Skeletal muscle cell (primary cell): Measurements from ENCODE around the gene SLC29A4.
"Not testable (repeated sequence)": the region's sequence is repeated elsewhere in the genome, so short reads cannot be mapped to it uniquely, and the experiment has no call there.

Experiments
- DNase-seq: peaks from one replicate; pipeline ENCODE4 v3.0.0-alpha.2; 2010; ENCODE audit warnings: low read depth
- H3K4me3 ChIP-seq: 2 replicates; pipeline ENCODE4 v1.5.1; 2011; ENCODE audit warnings: low read depth, mild to moderate bottlenecking, control low read depth, low read length, moderate library complexity

The SLC29A4 gene

DNA sequence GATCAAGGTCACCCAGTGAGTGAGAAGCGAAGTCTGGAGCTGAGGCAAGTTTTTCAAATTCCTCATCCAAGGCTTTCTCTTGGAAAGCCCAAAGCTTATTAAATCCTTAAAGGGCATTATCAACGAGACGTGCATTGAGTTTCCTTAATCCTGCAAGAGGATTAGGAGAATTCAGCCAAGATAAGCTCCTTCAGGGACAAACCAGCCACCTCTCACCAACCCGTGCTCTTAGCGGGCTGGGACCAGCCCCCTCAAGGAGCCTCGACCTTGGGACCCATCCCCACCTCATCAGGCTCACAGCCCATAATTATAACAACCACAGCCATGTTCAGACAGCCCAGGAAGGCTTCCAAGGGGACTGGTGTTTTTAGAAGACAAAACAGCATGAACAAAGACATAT lies 12.0 kb upstream of the SLC29A4 start:
- H3K4me3 ChIP-seq: no peak overlapping the region
- no peak for DNase-seq

DNA sequence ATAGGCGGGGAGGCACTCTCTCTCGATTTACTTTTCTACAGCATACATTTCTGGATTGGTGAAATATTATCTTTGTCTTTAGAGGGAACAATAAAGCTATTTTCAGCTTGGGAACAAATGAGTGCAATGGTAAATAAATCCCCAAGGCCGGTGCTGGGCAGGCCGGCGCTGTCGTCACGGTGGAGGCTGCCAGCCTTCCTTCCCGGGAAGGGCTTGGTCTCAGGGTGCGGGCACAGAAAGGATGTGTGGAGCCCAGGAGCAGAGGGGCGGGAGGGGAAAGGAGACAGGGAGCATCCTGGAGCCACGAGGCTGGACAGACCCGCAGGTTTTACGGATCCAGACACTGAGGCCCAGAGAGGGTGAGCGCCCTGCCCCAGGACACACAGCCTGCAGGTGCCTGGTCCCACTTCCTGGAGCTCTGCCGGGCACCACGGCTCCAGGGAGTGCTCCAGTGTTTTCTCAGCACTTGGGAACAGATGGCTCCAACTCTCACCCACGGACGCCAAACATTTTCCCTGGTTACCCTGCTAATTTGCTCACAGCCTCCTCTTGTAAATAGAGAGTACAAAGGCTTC lies 8.8 kb upstream of the SLC29A4 start:
- H3K4me3 ChIP-seq, DNase-seq: not testable (repeated sequence)

DNA sequence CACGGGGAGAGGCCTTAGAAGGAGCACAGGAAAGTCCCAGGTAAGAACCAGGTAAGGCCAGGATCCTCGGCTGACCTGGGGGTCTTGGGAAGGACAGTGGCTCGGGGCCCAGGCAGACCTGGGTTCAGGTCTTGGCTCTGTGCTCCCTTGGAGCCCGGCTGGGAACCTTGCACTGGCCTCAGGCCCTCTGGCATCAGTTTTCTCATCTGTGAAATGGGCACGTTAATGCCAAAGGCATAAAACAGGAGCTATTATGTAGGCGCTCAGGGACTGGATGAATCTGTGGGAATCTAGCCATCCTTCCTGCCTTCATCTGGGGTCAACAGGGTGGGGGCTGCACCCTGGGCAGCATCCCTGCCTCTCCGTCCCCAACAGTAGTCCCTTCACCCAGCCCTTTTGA lies 8.3 kb upstream of the SLC29A4 start:
- no peak for DNase-seq
- H3K4me3 ChIP-seq: no peak overlapping the region

DNA sequence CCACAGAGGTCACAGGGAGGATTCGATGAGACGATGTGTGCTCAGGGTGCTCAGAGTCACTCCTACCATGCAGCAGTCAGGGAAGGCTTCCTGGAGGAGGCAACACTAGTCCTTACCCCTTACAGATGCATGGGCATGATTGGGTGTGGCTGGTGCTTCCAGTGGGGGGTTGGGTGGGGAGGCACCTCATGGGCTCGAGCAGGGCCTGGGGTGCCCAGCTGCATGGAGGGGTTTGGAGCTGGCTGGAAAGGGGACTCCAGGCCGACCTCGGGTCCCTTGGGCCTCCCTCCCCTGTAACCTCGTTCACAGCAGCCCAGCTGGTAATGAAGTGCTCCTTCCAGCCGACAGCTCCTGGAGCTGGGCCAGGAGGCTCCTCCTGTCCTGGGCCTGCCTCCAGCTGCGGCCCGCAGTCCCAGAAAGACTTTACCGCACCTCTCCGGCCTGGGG lies 7.7 kb upstream of the SLC29A4 start:
- H3K4me3 ChIP-seq, DNase-seq: not testable (repeated sequence)

DNA sequence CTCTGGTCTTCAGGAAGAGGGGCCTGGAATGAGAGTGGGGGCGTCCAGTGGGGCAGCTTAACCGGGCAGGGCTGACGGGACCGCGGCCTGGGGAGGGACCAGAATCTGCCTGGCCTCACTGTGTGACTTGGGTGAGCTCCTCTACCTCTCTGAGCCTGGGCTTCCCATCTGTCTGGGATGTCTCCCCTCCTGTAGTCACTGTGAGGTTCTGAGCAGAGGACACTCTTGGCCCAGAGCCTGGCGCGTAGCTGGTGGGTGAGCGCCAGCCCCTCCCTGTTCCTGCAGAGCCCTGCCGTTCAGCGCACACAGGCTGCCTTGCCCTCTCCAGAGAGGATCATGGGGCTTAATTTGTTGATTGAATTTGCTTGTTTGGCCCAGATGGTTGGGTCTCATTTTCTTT lies 7.2 kb upstream of the SLC29A4 start:
- not testable (repeated sequence) for H3K4me3 ChIP-seq, DNase-seq

DNA sequence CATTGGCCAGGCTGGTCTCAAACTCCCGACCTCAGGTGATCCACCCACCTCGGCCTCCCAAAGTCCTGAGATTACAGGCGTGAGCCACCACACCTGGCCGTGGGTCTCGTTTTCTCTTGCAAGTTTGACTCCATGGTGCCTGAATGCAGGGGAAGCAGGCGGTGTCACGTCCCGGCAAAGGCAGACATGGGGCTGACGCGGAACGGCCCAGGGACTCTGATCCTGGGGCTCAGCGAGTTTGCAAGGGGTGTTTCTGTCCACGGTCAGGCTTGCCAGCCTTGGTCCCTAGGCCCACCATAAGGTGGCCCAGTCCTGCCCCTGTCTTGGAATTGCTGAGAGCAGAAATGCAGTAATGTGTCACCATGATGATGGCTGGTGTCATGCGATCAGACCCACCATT lies 6.6 kb upstream of the SLC29A4 start:
- H3K4me3 ChIP-seq, DNase-seq: not testable (repeated sequence)

DNA sequence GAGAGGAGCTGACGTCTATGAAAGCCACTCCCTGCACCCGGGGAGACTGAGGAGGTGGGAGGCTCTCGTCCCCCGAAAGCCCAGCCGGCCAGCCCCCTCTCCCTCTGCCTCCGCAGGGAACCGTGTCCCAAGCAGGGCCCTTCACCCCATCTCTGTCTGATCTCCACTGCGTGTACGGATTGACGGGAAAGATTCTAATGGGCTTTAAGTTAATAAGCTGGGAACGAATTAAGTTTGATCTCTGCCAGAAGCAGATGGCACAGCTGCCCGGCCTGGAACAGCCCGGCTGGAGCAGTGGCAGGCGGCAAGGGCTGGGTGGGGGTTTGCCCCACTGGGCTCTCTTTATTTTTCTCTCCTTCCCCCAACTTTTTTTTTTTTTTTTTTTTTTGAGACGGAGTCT lies 6.1 kb upstream of the SLC29A4 start:
- no peak for DNase-seq
- H3K4me3 ChIP-seq: no peak overlapping the region

DNA sequence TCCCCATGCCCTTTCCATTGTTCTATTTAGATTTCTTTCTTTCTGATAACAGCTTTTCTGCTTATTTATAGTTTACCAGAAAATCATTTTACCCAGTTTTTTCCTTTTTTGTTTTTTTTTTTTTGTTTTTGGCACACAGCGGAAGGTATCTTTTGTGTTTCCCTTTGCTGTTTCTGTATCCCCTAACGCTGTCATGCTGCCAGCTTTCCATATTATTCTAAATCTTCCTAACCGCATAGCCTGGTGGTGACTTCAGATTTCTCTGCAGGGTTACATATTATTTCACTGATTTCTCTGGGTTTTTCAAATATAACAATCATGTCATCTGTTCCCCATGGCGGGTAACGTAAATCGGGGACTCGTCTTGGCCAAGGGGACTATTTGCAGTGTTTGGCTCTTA lies 4.0 kb upstream of the SLC29A4 start:
- DNase-seq: no peak
- H3K4me3 ChIP-seq: no peak overlapping the region

DNA sequence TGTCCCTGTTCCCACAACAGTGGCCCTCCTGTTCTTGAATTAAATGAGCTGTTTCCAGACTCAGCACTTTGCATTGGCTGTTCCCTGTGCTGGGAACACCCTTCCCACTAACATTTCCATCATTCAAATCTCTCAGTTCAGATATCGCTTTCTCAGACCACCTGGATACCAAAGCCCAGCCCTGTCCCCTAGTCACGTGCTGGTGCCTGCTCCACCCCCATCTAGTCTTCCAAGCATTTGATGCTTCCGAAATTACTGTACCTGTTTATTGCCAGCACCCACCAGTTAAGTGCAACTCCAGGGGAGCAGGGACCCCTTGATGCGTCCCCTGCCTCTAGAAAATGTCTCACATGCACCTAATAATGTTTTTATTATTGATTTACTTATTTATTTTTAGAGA lies 3.0 kb upstream of the SLC29A4 start:
- no peak overlapping the region for H3K4me3 ChIP-seq
- no peak for DNase-seq

DNA sequence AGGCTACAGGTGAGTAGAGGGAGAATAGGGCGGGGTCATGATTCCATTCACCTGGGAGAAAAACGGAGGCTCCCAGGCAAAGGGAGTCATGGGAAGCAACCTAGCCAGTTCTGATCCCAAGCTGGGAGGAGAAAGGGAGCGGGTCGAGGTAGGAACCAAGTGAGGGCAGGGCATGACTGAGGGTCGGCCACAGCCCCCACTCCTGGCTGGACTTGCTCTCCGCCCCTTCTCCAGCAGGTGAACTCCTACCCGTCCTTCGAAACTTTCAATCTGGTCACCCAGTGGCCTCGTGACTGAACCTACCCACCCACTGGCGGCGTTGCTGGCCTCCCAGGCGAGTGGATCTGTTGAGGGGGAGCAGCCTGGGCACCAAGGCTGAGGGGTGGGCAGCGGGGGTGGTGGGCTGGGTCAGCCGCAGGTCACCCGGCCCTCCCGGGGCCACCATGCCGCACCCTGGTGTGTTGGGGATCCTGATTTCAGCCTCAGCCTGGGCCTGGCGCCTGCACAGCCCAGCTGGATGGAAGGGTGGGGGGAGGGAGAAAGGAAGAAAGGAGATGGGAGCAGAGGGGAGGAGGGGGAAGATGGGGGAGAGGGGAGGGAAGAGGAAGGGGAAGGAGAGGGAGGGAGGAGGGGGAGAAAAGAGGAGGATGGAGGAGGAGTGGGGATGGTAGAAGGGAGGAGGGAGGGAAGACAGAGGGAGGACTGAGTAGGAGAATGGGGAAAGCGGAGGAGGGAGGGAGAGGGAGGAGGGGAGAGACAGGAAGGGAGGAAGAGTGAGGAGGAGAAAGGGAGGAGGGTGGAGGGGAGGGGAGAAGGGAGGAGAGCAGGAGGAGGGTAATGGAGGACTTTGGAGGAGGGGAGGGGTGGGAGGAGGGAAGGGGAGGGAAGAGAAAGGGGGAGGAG lies 894 bp upstream of the SLC29A4 start:
- DNase-seq, H3K4me3 ChIP-seq: not testable (repeated sequence)

DNA sequence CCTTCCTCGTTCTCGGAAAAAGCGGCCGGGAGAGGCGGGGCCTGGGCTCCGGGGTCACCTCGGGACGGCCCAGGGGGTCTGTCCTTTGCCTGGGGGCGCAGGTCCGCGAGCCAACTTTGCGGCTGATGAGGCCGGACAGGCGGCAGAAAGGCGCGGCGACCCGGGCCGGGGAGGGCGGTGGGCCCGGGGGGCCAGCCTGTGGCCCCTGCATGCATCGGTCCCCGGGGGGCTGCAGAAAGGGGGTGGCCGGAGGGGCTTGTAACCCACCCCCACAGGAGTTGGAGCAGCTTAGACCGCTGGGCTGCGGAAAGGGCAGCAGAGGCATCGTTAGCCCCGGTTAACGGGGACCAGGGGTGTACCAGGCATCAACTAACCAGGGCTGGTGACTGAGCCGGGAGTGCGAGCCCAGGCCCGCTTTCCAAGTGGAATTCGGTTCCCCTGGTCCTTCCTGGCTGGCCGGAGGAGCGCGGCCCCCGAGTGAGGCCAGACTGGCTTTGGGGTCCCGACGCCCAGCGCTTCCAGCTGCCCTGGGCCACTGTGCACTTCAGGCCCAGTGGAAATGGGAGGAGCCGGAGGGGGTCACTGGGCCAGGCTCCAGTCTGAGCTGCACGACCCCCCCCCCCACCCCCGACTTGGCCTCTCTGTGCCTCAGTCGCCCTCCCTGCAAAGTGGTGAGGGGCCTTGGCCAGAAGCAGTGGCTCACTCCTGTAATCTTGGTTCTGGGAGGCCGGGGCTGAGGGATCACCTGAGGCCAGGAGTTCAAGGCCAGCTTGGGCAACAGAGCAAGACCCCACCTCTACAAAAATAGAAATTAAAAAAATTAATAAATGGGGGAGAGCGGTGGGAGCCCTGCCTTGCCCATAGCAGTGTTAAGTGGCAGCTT lies 919 bp downstream of the SLC29A4 start:
- DNase-seq: no peak
- H3K4me3 ChIP-seq: peak overlapping the region; percentile 45

DNA sequence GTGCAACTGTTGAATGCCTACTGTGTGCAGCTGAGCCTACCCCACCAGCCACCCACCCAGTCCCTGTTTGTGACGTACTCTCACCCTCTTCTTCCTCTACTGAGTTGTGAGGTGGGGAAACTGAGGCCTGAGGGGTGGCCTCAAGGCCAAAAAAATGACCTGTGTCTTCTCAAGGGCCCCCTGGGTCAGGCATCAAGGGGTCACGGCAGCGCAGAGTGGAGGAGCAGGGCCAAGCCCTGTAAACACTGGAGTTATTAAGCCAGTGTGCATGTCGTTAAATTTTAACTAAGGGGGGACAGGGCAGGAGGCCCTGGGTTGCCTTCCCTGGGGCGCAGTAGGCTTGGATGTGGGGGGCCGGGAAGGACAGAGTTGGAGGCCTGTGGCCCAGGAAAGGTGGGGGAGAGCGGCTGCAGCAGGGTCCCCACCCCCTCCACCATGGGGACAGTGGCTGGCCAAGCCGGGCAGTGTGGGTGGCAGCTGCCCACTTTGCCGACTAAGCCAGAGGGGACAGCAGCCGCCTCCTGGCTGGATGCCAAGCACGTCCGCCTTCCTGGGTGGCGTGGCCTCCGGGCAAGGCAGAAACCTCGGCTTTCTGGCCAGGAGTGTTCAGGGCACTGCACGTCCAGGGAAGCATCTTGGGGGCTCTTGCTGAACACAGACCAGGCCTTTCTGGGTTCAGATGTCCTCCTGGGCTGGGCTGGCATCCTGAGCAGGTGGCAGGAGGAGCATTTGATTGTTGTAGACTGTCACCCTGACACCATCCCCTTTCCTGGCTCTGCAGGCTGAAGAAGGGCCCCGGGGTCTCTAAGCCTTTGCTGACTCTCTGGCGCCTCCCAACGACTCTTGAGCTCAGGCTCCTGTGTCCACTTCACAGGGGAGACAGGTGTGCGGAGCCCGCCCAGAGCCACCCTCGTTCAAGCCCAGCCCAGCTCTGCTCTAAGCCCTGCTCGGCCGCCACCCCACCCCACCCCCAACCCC lies 1.9 kb downstream of the SLC29A4 start:
- DNase-seq: no peak

DNA sequence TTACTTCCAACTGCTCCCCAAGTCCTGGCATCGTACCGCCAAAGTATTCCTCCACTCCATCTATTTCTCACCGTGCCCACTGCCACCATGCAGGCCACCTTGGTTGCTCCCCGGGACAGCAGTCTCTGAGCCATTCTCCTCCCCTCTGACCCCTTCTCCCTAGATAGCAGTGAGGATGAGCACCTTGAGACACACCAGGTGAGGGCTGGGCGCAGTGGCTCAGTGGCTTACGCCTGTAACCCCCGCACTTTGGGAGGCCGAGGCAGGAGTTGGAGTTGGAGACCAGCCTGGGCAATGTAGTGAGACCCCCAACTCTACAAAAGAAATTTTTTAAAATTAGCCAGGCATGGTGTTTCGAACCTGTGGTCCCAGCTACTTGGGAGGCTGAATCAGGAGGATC lies 4.2 kb downstream of the SLC29A4 start:
- DNase-seq: no peak
- no peak overlapping the region for H3K4me3 ChIP-seq

More for the DNA sequence above, 1.9 kb downstream of the SLC29A4 start:
- H3K4me3 ChIP-seq: no peak overlapping the region

DNA sequence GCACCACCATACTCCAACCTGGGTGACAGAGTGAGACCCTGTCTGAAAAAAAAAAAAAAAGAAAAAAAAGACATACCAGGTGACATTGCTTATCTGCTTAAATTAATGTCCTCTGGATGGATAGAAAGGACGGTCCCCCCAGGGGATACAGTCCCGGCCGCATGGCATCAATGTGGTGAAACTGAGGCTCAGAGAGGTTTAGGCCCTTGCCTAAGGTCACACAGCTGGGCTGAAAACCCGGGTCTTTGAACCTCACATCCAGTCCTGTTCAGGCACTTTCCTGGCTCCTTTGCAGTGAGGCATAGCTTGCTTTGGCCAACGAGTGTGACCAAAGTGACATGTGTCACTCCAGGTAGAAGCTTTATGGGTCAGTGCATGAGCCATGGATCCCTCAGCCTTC lies 4.6 kb downstream of the SLC29A4 start:
- not testable (repeated sequence) for DNase-seq, H3K4me3 ChIP-seq

DNA sequence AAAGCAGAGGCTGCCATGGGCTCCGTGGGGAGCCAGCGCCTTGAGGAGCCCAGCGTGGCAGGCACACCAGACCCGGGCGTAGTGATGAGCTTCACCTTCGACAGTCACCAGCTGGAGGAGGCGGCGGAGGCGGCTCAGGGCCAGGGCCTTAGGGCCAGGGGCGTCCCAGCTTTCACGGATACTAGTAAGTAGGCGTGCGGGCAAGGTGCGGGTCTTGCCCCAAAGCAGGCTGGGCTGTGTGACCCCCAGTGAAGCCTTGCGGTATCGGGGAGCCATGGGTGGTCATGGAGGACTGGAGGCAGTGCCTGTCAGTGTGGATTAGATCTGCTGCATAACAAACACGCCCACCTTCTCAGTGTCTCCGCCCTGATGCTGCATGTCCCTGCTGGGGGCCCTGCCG lies 5.1 kb downstream of the SLC29A4 start:
- no peak for DNase-seq
- no peak overlapping the region for H3K4me3 ChIP-seq

DNA sequence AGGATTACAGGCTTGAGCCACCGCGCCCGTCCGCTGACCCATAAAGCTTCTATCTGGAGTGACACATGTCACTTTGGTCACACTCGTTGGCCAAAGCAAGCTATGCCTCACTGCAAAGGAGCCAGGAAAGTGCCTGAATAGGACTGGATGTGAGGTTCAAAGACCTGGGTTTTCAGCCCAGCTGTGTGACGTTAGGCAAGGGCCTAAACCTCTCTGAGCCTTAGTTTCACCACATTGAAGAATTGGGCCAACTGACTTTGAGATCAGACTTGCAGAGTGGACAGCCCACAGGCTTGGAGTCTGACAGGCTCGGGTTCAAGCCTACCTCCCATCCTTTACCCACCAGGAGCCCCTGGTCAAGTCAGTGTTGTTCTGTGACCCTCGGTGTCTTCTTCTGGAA lies 5.8 kb downstream of the SLC29A4 start:
- H3K4me3 ChIP-seq, DNase-seq: not testable (repeated sequence)

DNA sequence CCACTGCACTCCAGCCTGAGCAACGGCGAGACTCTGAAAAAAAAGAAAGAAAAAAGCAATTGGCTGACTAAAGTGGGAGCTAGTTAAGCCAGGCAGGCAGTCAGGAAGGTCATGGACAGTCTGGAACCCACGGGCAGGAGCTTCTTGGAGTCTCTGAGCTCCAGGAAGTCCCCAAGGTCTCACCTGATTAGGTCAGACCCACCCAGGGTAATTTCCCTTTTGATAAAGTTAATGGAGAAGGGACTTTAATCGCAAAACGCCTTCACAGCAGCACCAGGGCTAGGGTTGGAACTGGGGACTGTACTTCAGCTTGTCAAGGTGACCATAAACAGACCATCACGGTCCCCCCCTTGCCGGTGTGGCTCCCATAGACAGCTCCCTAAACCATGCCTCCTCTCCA lies 6.6 kb downstream of the SLC29A4 start:
- no peak overlapping the region for H3K4me3 ChIP-seq
- no peak for DNase-seq

DNA sequence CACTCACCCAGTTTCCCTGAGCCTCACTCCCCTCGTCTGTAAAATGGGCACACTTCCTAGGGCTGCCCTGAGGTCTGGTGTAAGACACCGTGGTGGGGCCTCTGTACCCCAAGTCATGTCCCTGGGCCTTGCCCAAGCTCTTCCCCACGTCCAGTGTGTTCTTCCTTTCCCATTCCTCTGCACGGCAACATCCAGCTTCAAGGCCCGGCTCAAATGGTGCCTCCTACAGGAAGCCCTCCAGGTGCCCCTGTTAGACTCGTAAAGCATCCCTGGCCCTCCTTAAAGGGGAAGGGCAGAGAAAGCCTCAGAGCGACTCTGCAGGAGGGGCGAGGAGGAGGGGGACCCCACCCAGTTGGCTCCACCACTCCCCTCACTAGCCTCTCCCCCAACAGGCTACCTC lies 8.6 kb downstream of the SLC29A4 start:
- no peak for DNase-seq
- no peak overlapping the region for H3K4me3 ChIP-seq
